Vagina (tissue), 2 donors: Measurements from ENCODE around the gene CYP2J2. TPM values are rescaled to one million over a fixed set of nuclear protein-coding genes. Genes with fewer than 3 reads are reported as not detected.
"Not testable (repeated sequence)": the region's sequence is repeated elsewhere in the genome, so short reads cannot be mapped to it uniquely, and the experiment has no call there.

ENCODE experiments used
- DNase-seq, 2 donors: peaks; one replicate each; pipeline ENCODE4 v3.0.0-alpha.2; 2017; ENCODE audit errors: extremely low spot score in 2 of 2
- H3K27ac ChIP-seq: fragments of 200-600 bp; sonication (generic); one replicate; pipeline ENCODE4 v1.5.1; 2019
- H3K27me3 ChIP-seq: fragments of 200-600 bp; sonication (generic); one replicate; pipeline ENCODE4 v1.5.1; 2019
- H3K36me3 ChIP-seq, 2 donors: fragments of 200-600 bp; sonication (generic); one replicate each; pipeline ENCODE4 v1.5.1; 2017 to 2019
- H3K4me1 ChIP-seq: fragments of 200-600 bp; sonication (generic); one replicate; pipeline ENCODE4 v1.5.1; 2019
- H3K4me3 ChIP-seq, 2 donors: fragments of 200-600 bp; sonication (generic); 1 replicate in 1 of 2; 2 replicates in 1 of 2; pipeline ENCODE4 v1.5.1; 2016 to 2019
- H3K9me3 ChIP-seq: fragments of 200-600 bp; sonication (generic); one replicate; pipeline ENCODE4 v1.5.1; 2019
- CTCF ChIP-seq, 3 experiments: fragments of 450-650 bp in 2 of 3; fragments of 200-600 bp in 1 of 3; sonication (generic) in 1 of 3; IDR thresholded peaks; one replicate each; pipeline ENCODE4 v1.5.1; 2017 to 2019; ENCODE audit warnings: antibody characterized with exemption in 3 of 3, mild to moderate bottlenecking in 2 of 3, moderate library complexity in 2 of 3
- POLR2A ChIP-seq, 2 donors: fragments of 450-650 bp; IDR thresholded peaks; one replicate each; pipeline ENCODE4 v1.6.1; 2017; ENCODE audit warnings: antibody characterized with exemption in 2 of 2, mild to moderate bottlenecking in 2 of 2, moderate library complexity in 2 of 2
- POLR2AphosphoS5 ChIP-seq, 2 donors: sonication (generic); formaldehyde crosslinking; IDR thresholded peaks; one replicate each; pipeline ENCODE4 v1.9.0; 2017; ENCODE audit warnings: antibody characterized with exemption in 2 of 2, mild to moderate bottlenecking in 2 of 2, low read depth in 1 of 2; ENCODE audit not compliant: insufficient read depth in 1 of 2
- intact Hi-C: fragments of 100-400 bp; cut with DNase I; formaldehyde crosslinking; loops from one replicate; pipeline ENCODE4 v1.15.1; 2023
- total RNA-seq: library from RNA; depleted of rRNA; stranded (reverse); fragments of >200 nt; gene quantifications from one replicate; pipeline ENCODE4 v1.2.3, GENCODE V29; 2016

CYP2J2 gene
- total RNA-seq, 1 donor from 2014 or later, result 0.74 TPM

GRCh38 chr1:59866462-59866861, 60.1 kb downstream of the CYP2J2 start:
- no peak for DNase-seq
- intact Hi-C loops, result no loop called here
- no peaks in the 10 kb centered on the region for H3K9me3 ChIP-seq
- no peaks in the 10 kb centered on the region for H3K4me1 ChIP-seq
- H3K4me3 ChIP-seq, result no peak overlapping the region
- no peak overlapping the region for H3K27ac ChIP-seq
- no peak for TF ChIP-seq POLR2AphosphoS5 (IDR thresholded peaks at IDR 0.05; ENCODE audit: insufficient read depth in 1 of 2, low read depth in 1 of 2)
- TF ChIP-seq POLR2A (IDR thresholded peaks at IDR 0.05), result no peak
- no peak for TF ChIP-seq CTCF (IDR thresholded peaks at IDR 0.05)
- no peaks in the 10 kb centered on the region for H3K27me3 ChIP-seq
- no peaks in the 10 kb centered on the region for H3K36me3 ChIP-seq

GRCh38 chr1:59857679-59858354, 68.8 kb downstream of the CYP2J2 start:
- H3K4me1 ChIP-seq, result no peaks in the 10 kb centered on the region
- H3K9me3 ChIP-seq, result no peaks in the 10 kb centered on the region
- DNase-seq, result no peak
- intact Hi-C loops, result no loop called here
- TF ChIP-seq POLR2A (IDR thresholded peaks at IDR 0.05), result no peak
- no peak for TF ChIP-seq CTCF (IDR thresholded peaks at IDR 0.05)
- TF ChIP-seq POLR2AphosphoS5 (IDR thresholded peaks at IDR 0.05; ENCODE audit: insufficient read depth in 1 of 2, low read depth in 1 of 2), result no peak
- H3K36me3 ChIP-seq, result no peaks in the 10 kb centered on the region
- H3K4me3 ChIP-seq, result no peak overlapping the region
- no peak overlapping the region for H3K27ac ChIP-seq
- no peaks in the 10 kb centered on the region for H3K27me3 ChIP-seq

- intact Hi-C loops, result no loop called here
These were observed 69.7 kb downstream of the CYP2J2 start for GRCh38 chr1:59856725-59857338.

GRCh38 chr1:59855297-59855696, 71.3 kb downstream of the CYP2J2 start:
- H3K27ac ChIP-seq, intact Hi-C loops, DNase-seq, H3K9me3 ChIP-seq, H3K4me3 ChIP-seq, H3K4me1 ChIP-seq, H3K36me3 ChIP-seq, H3K27me3 ChIP-seq: not testable (repeated sequence)

More at GRCh38 chr1:59856725-59857338, 69.7 kb downstream of the CYP2J2 start:
- Histone ChIP-seq H3K36me3 (no peaks in the 10 kb centered on the region), H3K9me3 (no peaks in the 10 kb centered on the region), H3K27ac (no peak overlapping the region), H3K27me3 (no peaks in the 10 kb centered on the region), H3K4me1 (no peaks in the 10 kb centered on the region), H3K4me3 (no peak overlapping the region)
- no peak for TF ChIP-seq POLR2A (IDR thresholded peaks at IDR 0.05)
- no peak for TF ChIP-seq POLR2AphosphoS5 (IDR thresholded peaks at IDR 0.05; ENCODE audit: insufficient read depth in 1 of 2, low read depth in 1 of 2)
- TF ChIP-seq CTCF (IDR thresholded peaks at IDR 0.05), result no peak
- DNase-seq, result no peak

GRCh38 chr1:59852117-59852516, 74.5 kb downstream of the CYP2J2 start:
- Histone ChIP-seq H3K36me3 (no peaks in the 10 kb centered on the region), H3K9me3 (no peaks in the 10 kb centered on the region), H3K4me1 (no peaks in the 10 kb centered on the region), H3K27ac (no peak overlapping the region), H3K4me3 (no peak overlapping the region), H3K27me3 (no peaks in the 10 kb centered on the region)
- intact Hi-C loops, result no loop called here
- DNase-seq, result no peak
- TF ChIP-seq CTCF (IDR thresholded peaks at IDR 0.05), result no peak
- no peak for TF ChIP-seq POLR2A (IDR thresholded peaks at IDR 0.05)
- TF ChIP-seq POLR2AphosphoS5 (IDR thresholded peaks at IDR 0.05; ENCODE audit: insufficient read depth in 1 of 2, low read depth in 1 of 2), result no peak
